Uterus (tissue), 4 donors: Measurements from ENCODE around the gene SNAPIN. TPM values are rescaled to one million over a fixed set of nuclear protein-coding genes. Genes with fewer than 3 reads are reported as not detected.

ENCODE experiments used
- DNase-seq, 2 donors: peaks; one replicate each; pipeline ENCODE4 v3.0.0-alpha.2; 2019 to 2020
- H3K27ac ChIP-seq, 2 donors: fragments of 200-600 bp; sonication (generic); 1 replicate in 1 of 2; 2 replicates in 1 of 2; pipeline ENCODE4 v1.5.1; 2016 to 2018
- H3K27me3 ChIP-seq, 2 donors: fragments of 200-600 bp; sonication (generic); one replicate each; pipeline ENCODE4 v1.5.1; 2018 to 2019; ENCODE audit warnings: control low read depth in 1 of 2
- H3K36me3 ChIP-seq, 2 donors: fragments of 200-600 bp; sonication (generic); one replicate each; pipeline ENCODE4 v1.5.1; 2019; ENCODE audit warnings: control low read depth in 1 of 2
- H3K4me1 ChIP-seq, 2 donors: fragments of 200-600 bp; sonication (generic); one replicate each; pipeline ENCODE4 v1.5.1; 2018 to 2019; ENCODE audit warnings: control low read depth in 1 of 2
- H3K4me3 ChIP-seq, 2 donors: fragments of 200-600 bp; sonication (generic); 1 replicate in 1 of 2; 2 replicates in 1 of 2; pipeline ENCODE4 v1.5.1; 2018 to 2019; ENCODE audit warnings: mild to moderate bottlenecking in 1 of 2
- H3K9me3 ChIP-seq, 2 donors: fragments of 200-600 bp; sonication (generic); one replicate each; pipeline ENCODE4 v1.5.1; 2019; ENCODE audit warnings: control low read depth in 1 of 2
- POLR2A ChIP-seq, 2 donors: fragments of 450-650 bp; IDR thresholded peaks; one replicate each; pipeline ENCODE4 v1.6.1; 2016; ENCODE audit warnings: antibody characterized with exemption in 2 of 2, mild to moderate bottlenecking in 1 of 2, moderate library complexity in 1 of 2
- intact Hi-C: fragments of 100-400 bp; cut with DNase I; formaldehyde crosslinking; loops from one replicate; pipeline ENCODE4 v1.15.1; 2023; ENCODE audit warnings: low total_unique reads
- total RNA-seq, 4 donors: library from RNA; depleted of rRNA in 3 of 4; stranded (reverse); fragments of >200 nt in 3 of 4; gene quantifications; one replicate each; pipeline versions ENCODE4 v1.1.0 to v1.2.4, GENCODE V29; 2014 to 2023
- TF ChIP-seq, protein P1 (sequence below), 4 experiments: fragments of 200-600 bp in 2 of 4; fragments of 450-650 bp in 2 of 4; sonication (generic) in 2 of 4; IDR thresholded peaks; one replicate each; pipeline ENCODE4 v1.5.1; 2016 to 2019; ENCODE audit warnings: antibody characterized with exemption in 4 of 4, mild to moderate bottlenecking in 2 of 4, moderate library complexity in 1 of 4
- donor health status: DM: yes; HTN: yes; CAD: no.

Gene SNAPIN
- total RNA-seq, 4 donors from 2014 or later = 35.5 to 101 (median 71.3) TPM

DNA sequence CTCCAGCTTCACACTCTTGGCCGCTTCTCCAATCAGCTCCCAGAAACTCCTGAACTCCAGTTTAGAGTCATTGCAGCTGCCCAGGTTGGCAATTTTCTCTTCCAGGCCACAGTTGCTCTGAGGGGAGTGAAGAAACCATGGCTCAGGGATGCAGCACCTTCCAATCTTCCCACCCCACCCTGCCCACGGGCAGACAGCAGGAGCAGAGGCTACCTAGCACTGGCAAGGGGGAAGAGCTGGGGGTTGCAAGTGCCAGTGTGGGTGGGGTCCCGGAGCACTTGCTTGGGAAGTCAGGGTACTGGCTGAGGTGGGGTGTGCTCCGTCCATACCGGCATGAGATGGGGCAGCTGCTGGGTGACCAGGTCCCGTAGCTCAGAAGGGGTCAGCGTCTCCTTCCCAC lies 43.6 kb upstream of the SNAPIN start:
- intact Hi-C loops = no loop called here
- no peak for DNase-seq
- no peak overlapping the region for H3K27ac ChIP-seq

DNA sequence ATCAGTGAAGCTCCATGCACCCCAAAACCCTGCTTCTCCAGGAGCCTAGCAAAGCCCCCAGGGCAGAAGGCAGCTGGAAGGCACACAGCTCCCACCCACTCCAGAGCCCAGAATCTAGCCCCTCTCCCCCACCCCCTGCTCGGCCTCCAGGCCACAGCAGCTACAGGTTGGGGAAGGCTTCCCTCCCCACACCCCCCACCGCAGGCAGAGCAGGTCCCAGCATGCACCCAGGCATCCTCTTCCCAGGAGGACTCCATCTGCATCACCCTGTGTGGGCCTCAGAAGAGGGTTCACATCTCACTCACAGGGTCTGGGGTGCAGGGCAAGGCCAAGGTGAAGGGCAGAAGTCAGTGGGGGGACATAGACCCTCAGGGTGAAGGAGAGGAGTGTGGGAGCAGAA lies 43.1 kb upstream of the SNAPIN start:
- Histone ChIP-seq H3K4me3 (no peak overlapping the region), H3K4me1 (peaks cover 1 to 5% of the 10 kb centered on the region in 2 donors), H3K27me3 (no peaks in the 10 kb centered on the region), H3K9me3 (no peaks in the 10 kb centered on the region), H3K27ac (no peak overlapping the region), H3K36me3 (no peaks in the 10 kb centered on the region)
- DNase-seq = no peak
- intact Hi-C loops = no loop called here
- TF ChIP-seq, protein P1, sequence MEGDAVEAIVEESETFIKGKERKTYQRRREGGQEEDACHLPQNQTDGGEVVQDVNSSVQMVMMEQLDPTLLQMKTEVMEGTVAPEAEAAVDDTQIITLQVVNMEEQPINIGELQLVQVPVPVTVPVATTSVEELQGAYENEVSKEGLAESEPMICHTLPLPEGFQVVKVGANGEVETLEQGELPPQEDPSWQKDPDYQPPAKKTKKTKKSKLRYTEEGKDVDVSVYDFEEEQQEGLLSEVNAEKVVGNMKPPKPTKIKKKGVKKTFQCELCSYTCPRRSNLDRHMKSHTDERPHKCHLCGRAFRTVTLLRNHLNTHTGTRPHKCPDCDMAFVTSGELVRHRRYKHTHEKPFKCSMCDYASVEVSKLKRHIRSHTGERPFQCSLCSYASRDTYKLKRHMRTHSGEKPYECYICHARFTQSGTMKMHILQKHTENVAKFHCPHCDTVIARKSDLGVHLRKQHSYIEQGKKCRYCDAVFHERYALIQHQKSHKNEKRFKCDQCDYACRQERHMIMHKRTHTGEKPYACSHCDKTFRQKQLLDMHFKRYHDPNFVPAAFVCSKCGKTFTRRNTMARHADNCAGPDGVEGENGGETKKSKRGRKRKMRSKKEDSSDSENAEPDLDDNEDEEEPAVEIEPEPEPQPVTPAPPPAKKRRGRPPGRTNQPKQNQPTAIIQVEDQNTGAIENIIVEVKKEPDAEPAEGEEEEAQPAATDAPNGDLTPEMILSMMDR (IDR thresholded peaks at IDR 0.05) = no peak
- no peak for TF ChIP-seq POLR2A (IDR thresholded peaks at IDR 0.05)

More for the DNA sequence above, 43.6 kb upstream of the SNAPIN start:
- Histone ChIP-seq H3K4me1 (peaks cover 6 to 7% of the 10 kb centered on the region in 2 donors), H3K4me3 (no peak overlapping the region), H3K9me3 (no peaks in the 10 kb centered on the region), H3K27me3 (no peaks in the 10 kb centered on the region), H3K36me3 (no peaks in the 10 kb centered on the region)
- TF ChIP-seq, protein P1 (IDR thresholded peaks at IDR 0.05) = no peak
- TF ChIP-seq POLR2A (IDR thresholded peaks at IDR 0.05) = no peak

GRCh38 chr1:153616144-153616916 lies 42.2 kb upstream of the SNAPIN start, which contains the start of gene S100A14:
Gene S100A14, minus strand, starts transcription at chr1:153616325. Its CDS starts 467 bp downstream, at chr1:153615858.
- Histone ChIP-seq H3K27ac (peak within 1 kb of the TSS in 1 of 2 donors; percentile 6), H3K36me3 (no peaks in the 10 kb centered on the region), H3K4me3 (no peak within 1 kb of the TSS), H3K9me3 (no peaks in the 10 kb centered on the region), H3K27me3 (no peaks in the 10 kb centered on the region), H3K4me1 (no peaks in the 10 kb centered on the region)
- intact Hi-C loops = no loop called here
- TF ChIP-seq POLR2A (IDR thresholded peaks at IDR 0.05) = no peak
- TF ChIP-seq, protein P1 (IDR thresholded peaks at IDR 0.05) = no peak
- no peak for DNase-seq

DNA sequence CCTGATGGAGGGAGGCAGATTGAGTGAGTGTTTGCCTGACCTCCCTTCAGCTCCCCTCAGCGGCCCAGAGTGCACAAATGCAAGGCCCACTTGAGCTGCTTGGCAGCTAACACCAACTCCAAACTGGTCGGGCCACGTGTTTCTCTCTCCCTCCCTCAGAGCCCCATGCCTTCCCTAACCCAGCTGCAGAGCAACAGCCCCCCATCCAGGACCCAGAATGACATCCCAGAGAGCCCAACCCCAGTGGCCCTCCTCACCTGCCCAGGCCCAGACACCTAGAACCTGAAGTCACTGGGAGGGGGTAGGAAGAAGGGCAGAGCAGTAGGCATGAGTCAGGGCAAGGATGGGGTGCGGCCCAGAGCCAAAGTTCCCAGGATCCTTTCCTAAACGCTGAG lies 41.6 kb upstream of the SNAPIN start:
- H3K4me3 ChIP-seq = no peak overlapping the region
- no peaks in the 10 kb centered on the region for H3K4me1 ChIP-seq
- H3K27me3 ChIP-seq = no peaks in the 10 kb centered on the region
- TF ChIP-seq, protein P1 (IDR thresholded peaks at IDR 0.05) = no peak
- TF ChIP-seq POLR2A (IDR thresholded peaks at IDR 0.05) = no peak
- H3K36me3 ChIP-seq = no peaks in the 10 kb centered on the region
- H3K27ac ChIP-seq = peak overlapping the region in 1 of 2 donors; percentile 6
- intact Hi-C loops = no loop called here
- DNase-seq = no peak
- no peaks in the 10 kb centered on the region for H3K9me3 ChIP-seq

DNA sequence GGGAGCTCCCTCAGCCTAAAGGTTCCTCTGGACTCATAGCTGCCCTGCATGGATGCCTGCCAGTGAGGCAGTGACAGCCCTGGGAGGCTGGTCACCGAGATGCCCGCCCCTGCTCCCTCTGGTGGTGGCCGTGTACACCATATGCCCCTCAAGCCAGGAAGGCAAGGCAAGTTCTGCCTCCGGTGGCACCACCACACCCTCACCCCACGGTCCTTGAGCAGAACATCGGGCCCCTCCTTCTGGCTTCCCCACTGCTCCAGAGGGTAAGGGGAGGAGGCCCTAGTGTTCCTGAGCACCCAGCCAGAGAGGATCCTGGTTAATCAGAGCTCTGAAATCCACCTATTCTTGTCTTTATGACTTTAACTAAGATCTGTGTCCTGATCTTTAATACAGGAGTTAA lies 40.8 kb upstream of the SNAPIN start:
- no peaks in the 10 kb centered on the region for H3K36me3 ChIP-seq
- peak overlapping the region in 1 of 2 donors; percentile 6 for H3K27ac ChIP-seq
- intact Hi-C loops = no loop called here
- DNase-seq = peak; percentile 41 to 71
- H3K4me3 ChIP-seq = no peak overlapping the region
- TF ChIP-seq POLR2A (IDR thresholded peaks at IDR 0.05) = no peak
- TF ChIP-seq, protein P1 (IDR thresholded peaks at IDR 0.05) = peak; percentile 21 to 70 (median 47)
- H3K4me1 ChIP-seq = no peaks in the 10 kb centered on the region
- no peaks in the 10 kb centered on the region for H3K9me3 ChIP-seq
- H3K27me3 ChIP-seq = no peaks in the 10 kb centered on the region
